GM21737 (cell line): ENCODE data around the gene LGR4.
"Not testable (repeated sequence)": the region's sequence is repeated elsewhere in the genome, so short reads cannot be mapped to it uniquely, and the experiment has no call there.

Source experiments
- ATAC-seq: cut with Tn5 transposase; IDR thresholded peaks from one replicate; pipeline ENCODE4 v1.9.1; 2021; ENCODE audit warnings: mild to moderate bottlenecking, moderate library complexity; ENCODE audit not compliant: unreplicated experiment

The LGR4 gene

DNA sequence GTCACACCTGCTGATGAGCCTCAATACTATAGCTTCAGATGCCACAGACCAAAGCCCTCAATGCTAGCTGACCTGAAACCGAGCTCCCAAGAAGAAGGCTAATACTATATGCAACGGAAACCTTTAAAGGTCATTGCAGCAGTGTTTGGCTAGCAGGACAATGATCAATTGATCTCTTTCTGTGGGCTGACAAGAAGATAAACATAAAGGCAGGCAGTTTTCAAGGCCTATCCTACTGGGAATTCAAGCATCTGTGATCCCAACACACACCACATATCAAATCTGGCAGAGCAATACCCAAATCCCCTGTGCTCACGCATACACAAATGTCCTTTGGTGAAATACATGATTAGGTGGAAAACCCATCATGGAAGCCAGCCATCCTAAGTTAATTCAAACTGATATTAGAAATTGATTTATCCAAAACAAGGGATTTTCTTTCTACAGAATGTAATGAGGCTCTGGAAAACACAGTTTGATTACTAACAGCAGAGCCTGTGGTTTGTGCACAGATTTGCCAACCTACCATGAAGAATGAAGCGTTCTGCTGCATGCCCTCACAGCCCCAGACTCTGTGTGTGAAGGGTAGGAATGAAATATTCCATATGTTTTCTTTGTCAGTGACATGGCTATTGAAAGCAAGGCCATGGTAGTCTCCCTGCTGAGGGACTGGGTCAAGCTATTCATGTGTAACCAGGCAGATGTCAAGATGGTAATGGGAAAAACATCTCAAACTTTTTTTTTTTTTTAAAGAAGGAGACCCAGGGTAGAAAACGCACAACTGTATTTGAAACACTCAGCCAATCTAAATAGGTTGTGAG, 12.2 kb downstream of the LGR4 start:
- no peak for ATAC-seq

DNA sequence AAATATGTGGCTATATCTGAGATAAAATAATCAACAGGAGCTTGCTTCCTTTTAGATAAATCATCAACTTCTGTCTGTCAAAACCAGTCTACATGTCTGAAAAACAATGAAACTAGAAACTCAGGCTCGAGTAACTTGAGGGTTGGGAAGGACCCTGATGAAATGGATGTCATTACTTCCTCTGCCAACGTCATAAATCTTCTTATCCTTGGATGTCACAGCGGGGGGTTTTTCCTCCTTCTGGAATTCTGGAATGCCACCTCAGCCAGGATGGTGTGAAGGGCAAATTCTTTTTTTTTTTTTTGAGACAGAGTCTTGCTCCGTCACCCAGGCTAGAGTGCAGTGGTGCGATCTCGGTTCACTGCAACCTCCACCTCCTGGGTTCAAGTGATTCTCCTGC, 13.4 kb downstream of the LGR4 start:
- ATAC-seq = no peak

DNA sequence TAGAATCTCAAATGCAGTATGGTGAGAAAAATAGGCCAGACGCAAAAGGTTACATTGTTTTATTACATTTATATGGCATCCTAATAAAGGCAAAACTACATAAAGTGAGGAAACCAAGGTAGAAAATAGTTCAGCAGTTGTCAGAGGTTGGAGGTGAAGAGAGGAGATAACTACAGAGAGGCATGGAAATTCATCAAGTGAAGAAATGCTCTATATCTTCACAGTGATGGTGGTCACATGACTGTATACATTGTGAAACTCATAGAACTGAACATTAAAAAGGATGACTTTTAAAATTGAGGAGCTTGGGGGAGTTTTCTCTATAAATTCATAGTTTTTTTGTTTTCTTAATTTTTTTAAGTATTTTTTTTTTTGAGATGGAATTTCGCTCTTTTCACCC, 14.4 kb downstream of the LGR4 start:
- no peak for ATAC-seq

DNA sequence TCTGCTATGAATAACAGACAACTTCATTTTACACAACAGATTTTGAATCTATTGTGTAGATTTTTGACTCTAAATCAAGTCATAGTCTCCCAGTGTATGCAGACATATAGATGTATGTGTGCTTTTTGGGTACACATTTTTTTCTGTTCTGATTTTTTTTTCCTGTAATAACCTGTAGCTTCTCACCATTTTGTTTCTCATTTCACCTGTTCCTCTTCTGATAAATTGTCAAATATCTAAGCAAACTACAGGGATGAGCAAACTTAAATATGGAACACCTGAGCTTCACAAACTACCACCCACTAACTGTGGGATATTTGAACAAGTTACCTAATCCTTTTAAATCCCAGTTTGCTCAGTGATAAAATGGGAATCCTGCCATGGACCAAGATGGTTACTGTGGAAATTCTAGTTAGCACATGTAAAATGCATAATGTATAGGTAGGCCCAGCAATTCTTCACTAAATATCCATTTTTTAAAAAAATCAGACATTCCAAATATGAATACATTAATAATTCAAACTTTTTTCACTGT, 15.7 kb downstream of the LGR4 start:
- ATAC-seq = no peak

DNA sequence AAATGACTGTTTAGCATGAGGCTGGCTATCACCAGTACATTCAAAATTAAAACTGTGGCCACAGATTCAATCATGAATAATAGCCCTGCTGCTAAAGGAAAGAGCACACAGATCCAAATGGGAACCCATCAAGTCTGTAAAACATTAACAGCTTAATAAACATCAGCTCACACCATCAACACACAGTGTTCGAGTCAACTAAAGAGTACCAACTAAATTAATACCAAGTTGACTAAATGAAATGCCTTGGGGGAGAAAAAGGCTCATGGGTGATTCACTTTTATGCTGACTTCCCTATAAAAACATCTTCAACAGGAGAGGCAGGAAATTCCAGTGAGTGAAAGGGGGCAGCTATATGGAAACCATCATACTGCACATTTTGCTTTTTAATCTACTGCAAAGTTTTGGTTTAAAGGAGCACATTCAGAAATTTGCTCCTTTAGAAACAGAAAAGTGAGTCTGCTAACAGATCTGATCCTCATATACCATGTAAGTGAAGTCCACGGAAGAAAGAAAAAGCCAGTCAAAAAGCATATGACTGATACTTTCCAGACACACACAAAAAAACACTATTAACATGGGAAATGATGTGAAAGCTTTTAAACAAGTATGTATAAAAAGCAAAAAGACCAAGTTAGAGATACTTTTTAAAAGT, 16.3 kb downstream of the LGR4 start:
- no peak for ATAC-seq

DNA sequence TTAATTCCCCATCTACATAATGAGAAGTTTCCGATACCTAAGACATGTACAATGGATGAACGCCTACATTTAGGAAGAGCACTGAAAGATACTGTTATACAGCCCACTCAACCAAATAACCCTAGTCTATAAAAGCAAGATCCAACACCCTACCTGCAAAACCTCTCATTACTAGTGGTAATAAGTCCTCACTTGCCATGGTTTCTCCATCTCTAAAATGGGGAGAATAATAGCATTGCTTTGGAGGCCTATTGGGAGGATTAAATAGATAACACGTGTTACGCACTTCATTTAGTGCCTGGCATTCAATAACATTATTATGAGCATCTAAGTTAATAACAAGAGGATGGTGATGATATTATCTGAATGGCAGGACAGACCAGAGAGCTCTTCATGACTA, 16.9 kb downstream of the LGR4 start:
- no peak for ATAC-seq

DNA sequence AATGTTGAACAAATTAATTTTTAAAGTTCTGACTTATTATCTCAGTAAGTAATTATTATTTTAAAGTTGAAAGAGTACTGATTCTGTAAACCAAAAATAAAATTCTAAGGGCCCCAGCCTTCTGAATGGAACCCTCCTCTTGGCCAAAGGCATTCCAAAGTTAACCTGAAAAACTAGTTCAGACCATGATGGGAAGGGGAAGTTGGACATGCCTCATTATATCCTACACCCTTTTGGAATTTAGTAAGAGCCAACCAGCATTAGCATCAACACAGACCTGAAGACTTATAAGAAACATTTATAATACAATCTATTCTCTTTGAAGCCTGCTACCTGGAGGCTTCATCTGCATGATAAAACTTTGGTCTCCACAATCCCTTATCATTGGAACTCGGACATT, 18.9 kb downstream of the LGR4 start:
- ATAC-seq = no peak

DNA sequence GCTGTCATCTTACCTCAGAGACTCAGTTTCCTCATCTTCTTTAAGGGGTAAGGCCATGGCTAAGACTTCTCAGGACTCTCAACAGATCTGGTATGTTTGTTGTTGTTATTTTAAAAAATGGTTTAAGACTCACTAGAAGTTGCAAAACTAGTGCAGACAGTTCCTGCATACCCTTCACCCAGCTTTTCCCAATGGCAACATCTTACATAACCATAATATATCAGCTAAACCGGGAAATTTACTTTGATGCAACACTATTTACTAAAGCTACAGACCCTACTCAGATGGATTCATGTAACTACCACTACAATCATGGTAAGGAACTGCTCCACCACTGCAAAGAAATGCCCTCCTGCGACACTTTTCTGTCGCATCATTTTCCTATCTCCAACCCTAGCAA, 20.4 kb downstream of the LGR4 start:
- no peak for ATAC-seq

DNA sequence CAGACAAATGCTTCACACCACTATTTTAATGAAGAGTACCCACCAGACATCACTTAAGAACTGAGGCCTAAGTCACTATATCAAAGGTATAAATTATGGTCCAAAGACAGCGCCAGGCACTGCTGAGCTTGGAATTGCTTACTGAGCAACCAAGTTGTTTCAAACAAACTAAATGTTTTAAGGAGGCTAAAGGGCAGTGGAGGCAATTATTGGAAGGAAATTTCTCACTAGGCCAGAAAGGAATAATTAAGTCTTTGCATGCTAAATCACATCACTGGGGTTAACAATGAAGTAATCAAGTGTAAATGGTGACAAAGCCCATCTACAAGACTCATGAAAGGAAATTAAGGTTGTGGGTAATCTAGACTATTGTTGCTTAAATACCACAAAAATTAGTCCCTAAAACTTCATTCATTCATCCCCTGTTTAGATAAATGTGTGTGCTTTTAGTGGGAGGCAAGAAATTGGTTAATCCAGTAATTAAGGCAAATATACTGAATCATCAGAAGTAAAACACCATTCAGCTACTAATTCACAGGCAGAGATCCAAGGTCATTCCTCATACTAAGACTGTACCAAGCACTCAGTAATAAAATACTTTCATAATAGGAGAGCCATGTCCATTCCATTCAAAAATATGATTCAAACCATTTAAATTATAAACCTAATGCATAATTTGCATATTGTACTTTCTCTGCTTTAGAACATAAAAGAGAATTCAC, 21.2 kb downstream of the LGR4 start:
- ATAC-seq = no peak

DNA sequence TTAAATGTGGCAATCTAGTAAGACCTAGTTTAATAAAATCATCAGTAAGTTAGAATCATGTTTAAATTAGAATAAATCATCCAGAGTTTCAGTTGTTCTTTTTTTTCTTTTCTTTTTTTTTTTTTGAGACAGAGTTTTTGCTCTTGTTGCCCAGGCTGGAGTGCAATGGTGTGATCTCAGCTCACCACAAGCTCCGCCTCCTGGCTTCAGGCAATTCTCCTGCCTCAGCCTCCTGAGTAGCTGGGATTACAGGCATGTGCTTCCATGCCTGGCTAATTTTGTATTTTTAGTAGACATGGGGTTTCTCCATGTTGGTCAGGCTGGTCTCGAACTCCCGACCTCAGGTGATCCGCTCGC, 24.4 kb downstream of the LGR4 start:
- not testable (repeated sequence) for ATAC-seq

DNA sequence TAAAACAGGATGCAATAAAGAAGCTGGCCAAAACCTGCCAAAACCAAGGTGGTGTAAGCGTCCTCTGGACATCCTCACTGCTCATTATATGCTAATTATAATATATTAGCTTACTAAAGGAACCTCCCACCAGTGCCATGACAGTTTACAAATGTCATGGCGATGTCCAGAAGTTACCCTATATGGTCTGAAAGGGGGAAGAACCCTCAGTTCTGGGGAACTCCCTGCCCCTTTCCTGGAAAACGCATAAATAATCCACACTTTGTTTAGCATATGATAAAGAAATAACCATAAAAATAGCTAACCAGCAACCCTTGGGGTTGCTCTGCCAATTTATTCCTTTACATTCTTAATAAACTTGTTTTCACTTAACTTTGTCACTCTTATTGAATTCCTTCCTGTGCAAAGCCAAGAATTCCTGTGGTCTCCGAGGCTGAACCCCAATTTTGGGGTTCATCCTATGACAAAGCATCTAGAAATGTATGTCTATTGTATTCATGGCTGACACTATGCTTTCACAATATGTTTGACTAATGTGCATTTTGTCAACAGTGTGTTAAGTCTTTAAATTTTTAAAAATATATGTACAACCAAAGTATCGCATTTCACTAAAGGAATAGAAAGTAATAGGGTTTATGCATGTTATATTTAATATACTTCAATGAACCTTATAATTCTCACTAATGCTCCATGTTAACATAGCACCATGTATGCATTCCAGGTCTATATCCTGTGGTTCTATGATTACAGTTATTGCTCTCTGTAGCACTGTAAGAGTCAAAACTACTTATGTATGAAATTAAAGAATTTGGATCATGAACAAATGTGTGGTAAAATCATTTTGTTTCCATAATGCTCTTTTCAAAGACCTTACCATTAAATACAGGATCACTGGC, 25.1 kb downstream of the LGR4 start:
- ATAC-seq = no peak

DNA sequence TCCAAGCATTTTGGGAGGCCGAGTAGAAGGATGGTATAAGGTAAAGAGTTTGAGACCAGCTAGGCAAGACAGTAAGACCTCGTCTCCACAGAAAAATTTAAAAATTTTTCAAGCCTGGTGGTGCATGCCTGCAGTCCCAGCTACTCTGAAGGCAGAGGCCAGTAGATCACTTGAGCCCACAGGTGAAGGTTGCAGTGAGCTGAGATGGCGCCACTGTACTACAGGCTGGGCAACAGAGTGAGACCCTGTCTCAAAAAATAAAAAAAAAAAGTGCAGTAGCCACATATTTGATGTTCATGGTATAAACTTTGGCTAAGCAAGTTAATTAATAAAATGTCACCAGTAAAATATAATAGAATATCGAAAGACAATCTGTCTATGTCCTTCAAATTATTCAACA, 27.0 kb downstream of the LGR4 start:
- no peak for ATAC-seq

DNA sequence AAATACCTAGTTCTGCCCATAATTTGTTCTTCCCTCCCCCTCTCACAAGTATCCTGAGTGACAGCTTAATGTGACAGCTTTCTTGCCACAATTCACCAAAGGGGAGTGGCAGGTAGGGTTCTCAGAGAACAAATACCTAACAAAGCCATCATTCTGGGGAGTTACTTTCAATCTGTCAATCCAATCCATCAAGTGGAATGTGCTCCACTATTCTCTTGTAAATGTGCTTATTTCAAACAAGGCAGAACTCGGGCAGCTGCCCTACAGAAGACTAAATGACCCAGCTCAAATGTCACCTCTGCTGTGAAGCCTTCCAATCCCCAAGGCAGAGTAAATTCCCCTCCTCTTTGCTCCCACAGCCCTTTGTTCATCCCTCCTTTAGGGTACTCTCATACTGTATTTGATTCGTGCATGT, 27.8 kb downstream of the LGR4 start:
- ATAC-seq = no peak

DNA sequence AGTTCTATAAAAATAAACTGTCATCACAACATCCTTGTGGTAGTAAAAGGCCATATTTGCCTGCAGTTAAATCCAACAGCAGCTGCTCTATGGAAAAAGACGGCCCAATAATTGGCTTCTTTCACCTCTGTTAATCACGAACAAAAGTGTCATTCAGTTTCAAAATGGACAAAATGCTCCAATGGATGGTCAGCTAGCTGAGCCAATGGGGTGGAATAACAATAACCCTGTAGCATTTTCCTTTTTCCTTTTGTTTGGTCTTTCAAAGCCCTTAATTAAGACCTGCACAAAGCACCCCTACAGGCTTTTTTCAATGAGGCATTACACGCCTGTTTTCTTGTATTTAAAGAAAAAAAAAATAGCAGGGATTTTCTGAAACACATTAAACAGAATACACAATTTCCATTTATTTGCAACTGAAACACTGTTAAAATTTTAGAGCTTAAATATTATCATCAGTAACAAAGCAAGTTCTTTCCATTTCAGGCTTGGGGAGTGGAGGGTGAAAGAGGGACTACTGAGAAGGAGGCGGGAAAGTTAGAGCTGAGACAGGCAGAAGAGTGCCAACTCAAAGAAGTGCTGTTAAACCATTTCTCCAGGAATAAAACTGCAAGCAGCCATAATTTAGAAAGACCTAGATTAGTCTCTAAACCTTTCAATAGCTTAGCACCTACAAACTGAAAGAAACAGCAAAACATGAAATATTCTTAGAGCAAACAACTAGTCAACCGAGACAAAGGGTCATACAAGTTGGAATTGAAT, 28.7 kb downstream of the LGR4 start:
- no peak for ATAC-seq

DNA sequence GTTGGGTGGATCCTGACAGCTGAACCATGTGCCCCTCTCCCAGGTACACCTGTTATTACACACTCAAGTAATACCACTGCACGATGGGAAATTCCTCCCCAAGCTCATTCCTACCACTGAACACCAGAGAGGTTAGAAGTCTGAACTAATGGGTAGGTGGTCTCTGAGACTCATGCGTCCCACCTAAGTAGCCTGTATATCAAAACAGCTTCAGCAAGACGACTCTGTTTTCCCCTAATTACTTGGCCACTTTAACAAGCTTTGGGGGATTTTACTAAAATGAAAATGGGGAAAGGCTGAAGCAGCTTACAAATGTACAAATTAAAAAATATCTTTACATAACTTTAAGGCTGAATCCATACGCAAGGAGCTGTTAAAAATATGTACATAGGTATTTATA, 29.4 kb downstream of the LGR4 start:
- ATAC-seq = no peak

DNA sequence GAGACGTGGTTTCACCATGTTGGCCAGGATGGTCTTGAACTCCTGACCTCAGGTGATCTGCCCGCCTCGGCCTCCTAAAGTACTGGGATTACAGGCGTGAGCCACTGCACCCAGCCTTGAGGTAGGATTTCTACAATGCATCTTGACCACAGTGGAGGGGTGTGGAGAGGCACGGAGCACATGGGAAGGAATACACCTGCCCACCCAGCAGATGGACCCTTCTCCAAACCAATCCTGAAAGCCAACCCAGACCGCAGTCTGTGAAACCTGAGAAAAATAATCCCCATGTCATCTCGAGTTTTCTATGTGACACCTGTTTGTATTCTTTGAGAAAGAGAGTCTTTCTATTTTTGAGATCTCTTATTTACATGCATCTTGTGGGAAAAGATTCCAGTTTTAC, 32.5 kb downstream of the LGR4 start:
- ATAC-seq = no peak

DNA sequence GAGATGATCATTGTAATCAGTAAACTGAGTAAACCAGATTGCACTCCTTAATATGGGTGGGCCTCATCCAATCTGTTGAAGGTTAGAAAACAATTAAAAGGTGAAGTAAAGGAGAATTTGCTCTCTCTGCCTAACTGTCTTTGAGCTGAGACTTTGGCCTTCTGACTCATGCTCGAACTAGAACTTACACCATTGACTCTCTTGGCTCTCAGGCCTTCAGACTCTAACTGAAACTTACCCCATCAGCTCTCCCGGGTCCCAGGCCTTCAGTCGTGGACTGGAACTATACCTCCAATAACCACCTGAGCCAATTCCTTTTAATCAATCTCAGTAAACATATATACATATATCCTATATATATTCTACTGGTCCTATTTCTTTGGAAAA, 34.0 kb downstream of the LGR4 start:
- ATAC-seq = no peak

DNA sequence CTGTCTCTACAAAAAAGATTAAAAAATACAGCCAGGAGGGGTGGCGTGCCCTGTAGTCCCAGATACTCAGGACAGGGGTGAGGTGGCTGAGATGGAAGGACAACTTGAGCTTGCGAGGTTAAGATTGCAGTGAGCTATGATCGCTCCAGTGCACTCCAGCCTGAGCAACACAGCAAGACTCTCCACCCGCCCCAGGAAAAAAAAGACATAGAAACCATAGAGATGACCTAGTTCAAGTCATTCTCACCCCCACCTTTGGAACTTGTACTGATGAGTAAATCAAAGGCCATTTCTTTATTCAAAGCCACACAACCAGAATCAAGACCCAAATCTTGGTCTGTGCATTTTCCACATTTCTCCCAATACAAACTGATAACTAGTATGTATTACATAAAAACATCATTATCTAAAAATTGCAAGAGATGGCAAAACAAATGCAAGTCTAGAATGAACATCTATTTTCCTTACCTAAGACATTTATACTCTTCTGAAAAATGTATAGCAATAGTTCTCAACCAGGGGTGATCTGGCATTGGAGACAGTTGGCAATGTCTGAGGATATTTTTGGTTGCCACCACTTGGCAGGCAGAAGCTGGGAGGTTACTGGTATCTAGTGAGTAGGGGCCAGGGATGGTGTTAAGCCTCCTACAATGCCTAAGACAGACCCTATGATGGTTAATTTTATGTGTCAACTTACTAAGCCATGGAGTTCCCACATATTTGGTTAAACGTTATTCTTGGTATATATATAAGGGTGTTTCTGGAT, 34.6 kb downstream of the LGR4 start:
- ATAC-seq = no peak

DNA sequence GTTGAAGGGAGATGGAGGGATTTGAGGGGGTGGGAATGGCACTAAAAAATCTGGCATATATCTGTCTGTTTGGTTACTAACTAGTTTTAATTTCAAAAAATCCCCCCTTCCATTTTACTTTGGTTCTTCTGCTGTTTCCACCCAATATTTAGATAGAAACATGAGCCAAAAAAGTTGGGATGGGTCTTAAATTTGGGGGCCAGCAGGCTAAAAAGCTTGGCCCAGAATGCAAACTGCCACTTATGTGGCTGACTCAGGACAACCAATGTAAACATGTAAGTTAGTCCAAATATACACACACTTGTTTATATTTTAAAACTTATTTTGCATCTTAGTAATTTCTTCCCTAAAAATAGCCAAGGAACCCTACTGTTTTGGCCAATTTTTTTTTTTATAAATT, 35.7 kb downstream of the LGR4 start:
- no peak for ATAC-seq
